HepG2 (cell line): ENCODE results near the gene BICDL1.

Source experiments
- KLF16 ChIP-seq, 2 experiments: sonication (generic) in 1 of 2; formaldehyde crosslinking in 1 of 2; IDR thresholded peaks; 2 replicates each; pipeline versions ENCODE4 v1.6.1 to v1.8.0; 2016 to 2023; ENCODE audit warnings: missing genetic modification reagents in 2 of 2, missing compliant biosample characterization in 1 of 2
- TF ChIP-seq, protein P1 (sequence below): sonication (generic); formaldehyde crosslinking; IDR thresholded peaks from 2 replicates; pipeline ENCODE4 v1.5.0; 2020; ENCODE audit warnings: mild to moderate bottlenecking, missing genetic modification reagents, moderate library complexity

GRCh38 chr12:120092551-120093335 is 103.7 kb downstream of the BICDL1 start:
- TF ChIP-seq, protein P1, sequence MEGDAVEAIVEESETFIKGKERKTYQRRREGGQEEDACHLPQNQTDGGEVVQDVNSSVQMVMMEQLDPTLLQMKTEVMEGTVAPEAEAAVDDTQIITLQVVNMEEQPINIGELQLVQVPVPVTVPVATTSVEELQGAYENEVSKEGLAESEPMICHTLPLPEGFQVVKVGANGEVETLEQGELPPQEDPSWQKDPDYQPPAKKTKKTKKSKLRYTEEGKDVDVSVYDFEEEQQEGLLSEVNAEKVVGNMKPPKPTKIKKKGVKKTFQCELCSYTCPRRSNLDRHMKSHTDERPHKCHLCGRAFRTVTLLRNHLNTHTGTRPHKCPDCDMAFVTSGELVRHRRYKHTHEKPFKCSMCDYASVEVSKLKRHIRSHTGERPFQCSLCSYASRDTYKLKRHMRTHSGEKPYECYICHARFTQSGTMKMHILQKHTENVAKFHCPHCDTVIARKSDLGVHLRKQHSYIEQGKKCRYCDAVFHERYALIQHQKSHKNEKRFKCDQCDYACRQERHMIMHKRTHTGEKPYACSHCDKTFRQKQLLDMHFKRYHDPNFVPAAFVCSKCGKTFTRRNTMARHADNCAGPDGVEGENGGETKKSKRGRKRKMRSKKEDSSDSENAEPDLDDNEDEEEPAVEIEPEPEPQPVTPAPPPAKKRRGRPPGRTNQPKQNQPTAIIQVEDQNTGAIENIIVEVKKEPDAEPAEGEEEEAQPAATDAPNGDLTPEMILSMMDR (CRISPR knock-in tag): peak; percentile 75
- no peak for TF ChIP-seq KLF16 (CRISPR knock-in tag; IDR thresholded peaks at IDR 0.05)
